Astrocyte (in vitro differentiated cells and primary cell): Measurements from ENCODE around the gene TENM3.

Experiments
- EZH2 ChIP-seq: IDR thresholded peaks from 2 replicates; pipeline ENCODE4 v1.6.1; 2012; ENCODE audit warnings: mild to moderate bottlenecking, low read length, inconsistent platforms; ENCODE audit not compliant: insufficient read depth
- TF ChIP-seq, protein P1 (sequence below): IDR thresholded peaks from 2 replicates; pipeline ENCODE4 v1.5.1; 2011; ENCODE audit warnings: low read depth, mild to moderate bottlenecking, inconsistent platforms, low read length, moderate library complexity; ENCODE audit not compliant: insufficient read depth

DNA sequence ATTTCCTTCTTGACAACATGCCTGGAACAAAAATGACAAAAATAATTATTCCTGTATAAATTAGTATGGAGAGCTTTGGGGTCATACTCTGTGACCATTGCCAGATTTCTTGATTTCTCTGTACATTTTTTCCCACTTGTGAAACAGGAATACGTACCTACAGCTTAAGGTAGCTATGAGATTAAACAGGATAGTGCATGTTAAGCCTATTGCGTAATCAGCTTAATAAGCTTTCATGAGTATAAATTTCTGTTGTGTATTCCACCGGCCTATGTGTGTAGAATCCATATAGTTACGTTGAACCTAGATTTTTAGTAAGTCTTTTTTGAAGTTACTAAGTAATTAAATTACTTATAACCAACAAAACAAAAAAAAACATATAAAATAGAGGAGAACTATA, 339.0 kb downstream of the TENM3 start:
- TF ChIP-seq EZH2: no peak
- TF ChIP-seq, protein P1, sequence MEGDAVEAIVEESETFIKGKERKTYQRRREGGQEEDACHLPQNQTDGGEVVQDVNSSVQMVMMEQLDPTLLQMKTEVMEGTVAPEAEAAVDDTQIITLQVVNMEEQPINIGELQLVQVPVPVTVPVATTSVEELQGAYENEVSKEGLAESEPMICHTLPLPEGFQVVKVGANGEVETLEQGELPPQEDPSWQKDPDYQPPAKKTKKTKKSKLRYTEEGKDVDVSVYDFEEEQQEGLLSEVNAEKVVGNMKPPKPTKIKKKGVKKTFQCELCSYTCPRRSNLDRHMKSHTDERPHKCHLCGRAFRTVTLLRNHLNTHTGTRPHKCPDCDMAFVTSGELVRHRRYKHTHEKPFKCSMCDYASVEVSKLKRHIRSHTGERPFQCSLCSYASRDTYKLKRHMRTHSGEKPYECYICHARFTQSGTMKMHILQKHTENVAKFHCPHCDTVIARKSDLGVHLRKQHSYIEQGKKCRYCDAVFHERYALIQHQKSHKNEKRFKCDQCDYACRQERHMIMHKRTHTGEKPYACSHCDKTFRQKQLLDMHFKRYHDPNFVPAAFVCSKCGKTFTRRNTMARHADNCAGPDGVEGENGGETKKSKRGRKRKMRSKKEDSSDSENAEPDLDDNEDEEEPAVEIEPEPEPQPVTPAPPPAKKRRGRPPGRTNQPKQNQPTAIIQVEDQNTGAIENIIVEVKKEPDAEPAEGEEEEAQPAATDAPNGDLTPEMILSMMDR: no peak
